HG03039 (cell line): ENCODE measurements around the gene FCHO1.
A peak's percentile ranks its signal among the peaks of the same experiment; 100 is the strongest.

ENCODE experiments used
- ATAC-seq: cut with Tn5 transposase; IDR thresholded peaks from one replicate; pipeline ENCODE4 v1.9.1; 2021; ENCODE audit warnings: mild to moderate bottlenecking, moderate library complexity; ENCODE audit not compliant: unreplicated experiment

The FCHO1 gene, protein sequence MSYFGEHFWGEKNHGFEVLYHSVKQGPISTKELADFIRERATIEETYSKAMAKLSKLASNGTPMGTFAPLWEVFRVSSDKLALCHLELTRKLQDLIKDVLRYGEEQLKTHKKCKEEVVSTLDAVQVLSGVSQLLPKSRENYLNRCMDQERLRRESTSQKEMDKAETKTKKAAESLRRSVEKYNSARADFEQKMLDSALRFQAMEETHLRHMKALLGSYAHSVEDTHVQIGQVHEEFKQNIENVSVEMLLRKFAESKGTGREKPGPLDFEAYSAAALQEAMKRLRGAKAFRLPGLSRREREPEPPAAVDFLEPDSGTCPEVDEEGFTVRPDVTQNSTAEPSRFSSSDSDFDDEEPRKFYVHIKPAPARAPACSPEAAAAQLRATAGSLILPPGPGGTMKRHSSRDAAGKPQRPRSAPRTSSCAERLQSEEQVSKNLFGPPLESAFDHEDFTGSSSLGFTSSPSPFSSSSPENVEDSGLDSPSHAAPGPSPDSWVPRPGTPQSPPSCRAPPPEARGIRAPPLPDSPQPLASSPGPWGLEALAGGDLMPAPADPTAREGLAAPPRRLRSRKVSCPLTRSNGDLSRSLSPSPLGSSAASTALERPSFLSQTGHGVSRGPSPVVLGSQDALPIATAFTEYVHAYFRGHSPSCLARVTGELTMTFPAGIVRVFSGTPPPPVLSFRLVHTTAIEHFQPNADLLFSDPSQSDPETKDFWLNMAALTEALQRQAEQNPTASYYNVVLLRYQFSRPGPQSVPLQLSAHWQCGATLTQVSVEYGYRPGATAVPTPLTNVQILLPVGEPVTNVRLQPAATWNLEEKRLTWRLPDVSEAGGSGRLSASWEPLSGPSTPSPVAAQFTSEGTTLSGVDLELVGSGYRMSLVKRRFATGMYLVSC

DNA sequence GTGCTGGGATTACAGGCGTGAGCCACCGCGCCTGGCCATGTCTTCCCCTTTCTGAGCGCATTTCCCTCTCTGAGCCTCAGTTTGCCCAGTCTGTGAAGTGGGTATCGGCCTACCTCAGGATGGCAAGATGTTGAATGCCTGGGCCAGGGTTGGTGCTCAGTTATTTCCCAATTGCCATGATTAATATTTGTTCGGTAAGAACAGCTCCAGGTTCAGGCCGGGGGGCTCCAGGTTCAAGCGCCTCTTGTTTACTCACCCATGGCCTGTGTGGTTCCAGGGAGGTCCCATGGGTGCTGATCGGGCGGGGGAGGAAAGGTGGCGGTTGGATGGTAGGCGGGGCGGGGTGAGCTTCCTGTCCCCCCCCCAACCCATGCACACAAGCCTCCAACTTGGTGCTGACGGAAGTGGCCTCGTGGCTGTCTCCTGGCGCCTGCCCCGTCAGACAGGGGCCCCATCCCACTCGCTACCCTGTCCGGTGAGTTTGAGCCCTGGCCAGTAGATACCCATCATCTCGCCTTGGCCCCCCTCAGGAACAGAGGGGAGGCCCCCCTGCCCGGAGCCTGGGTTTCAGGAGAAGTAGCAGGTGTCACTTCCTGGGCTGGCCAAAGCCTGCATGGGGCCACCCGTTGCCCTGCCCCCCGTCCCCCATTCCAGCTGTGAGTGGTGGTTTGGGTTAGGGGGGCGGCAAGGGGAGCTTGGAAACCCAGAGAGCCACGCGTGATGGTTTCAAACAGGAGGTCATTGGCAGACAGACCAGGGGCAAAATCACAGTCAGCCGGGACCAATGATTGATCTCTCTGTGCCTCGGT, at the start of gene FCHO1:
TSS of gene FCHO1 (plus strand) at position 375 of the 809 bp plus-strand sequence. CDS start 3,688 bp downstream, outside the sequence.
- no peak for ATAC-seq

DNA sequence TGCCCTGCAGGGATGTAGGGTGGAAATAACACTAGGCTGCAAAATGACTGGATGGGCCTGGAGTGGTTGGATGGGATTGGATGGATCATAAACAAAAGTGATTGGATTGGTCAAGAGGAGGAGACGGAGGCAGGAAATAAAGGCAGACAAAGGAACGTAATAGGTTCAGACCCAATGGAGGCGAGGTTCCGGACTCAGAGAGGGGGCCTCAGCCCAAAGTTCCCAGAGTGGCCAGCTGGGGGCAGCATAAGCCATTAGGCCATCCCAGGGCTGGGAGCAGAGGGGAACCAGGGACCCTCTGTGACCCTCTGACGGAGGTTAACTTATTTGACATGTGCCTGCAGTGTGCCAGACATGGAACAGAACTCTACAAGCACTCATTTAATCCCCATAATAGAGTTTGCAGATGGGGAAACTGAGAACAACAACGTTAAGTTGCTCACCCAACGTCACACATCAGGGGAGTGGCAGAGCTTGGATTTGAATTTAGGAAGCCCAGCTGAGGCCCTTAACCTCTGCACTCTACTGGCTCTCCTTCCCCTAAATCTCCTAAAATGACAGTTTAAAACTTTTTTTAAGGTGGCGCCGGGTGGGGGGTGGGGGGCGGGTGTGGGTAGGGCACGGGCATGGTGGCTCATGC, 47.3 kb upstream of the FCHO1 start:
- no peak for ATAC-seq

DNA sequence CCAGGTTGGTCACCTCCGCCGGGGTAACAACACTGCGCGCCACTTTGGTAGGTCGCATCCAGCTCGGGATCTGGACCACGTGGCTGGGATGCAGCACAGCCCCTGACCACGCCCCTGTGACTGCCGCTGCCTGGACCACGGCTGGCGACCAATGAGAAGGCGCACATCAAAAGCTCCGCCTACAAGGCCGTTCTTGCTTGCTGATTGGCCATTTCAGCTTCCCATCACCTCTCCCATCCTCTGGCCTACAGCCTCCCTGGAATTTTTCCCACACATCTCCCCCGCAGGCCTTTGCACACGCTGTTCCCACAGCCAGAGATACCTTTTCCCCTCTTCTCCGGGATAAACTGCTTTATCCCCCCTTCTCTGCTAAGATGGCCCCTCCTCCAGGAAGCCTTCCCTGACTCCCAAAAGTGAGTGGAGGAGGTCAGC, 44.5 kb upstream of the FCHO1 start:
- ATAC-seq, result no peak

DNA sequence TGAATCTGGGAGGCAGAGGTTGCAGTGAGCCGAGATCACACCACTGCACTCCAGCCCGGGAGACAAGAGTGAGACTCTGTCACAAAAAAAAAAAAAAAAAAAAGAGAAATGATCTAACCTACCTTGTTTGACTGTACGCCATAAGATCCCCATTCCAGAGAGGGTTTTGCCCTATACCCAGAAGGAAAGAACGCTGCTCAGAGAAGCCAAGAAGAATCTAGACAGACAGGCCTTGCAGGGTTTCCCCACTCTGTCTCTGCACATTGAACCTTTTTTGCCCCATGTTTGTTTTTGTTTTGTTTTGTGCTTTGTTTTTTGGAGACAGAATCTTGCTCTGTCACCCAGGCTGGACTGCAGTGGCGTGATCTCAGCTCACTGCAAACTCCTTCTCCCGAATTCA, 39.4 kb upstream of the FCHO1 start:
- ATAC-seq, result no peak

DNA sequence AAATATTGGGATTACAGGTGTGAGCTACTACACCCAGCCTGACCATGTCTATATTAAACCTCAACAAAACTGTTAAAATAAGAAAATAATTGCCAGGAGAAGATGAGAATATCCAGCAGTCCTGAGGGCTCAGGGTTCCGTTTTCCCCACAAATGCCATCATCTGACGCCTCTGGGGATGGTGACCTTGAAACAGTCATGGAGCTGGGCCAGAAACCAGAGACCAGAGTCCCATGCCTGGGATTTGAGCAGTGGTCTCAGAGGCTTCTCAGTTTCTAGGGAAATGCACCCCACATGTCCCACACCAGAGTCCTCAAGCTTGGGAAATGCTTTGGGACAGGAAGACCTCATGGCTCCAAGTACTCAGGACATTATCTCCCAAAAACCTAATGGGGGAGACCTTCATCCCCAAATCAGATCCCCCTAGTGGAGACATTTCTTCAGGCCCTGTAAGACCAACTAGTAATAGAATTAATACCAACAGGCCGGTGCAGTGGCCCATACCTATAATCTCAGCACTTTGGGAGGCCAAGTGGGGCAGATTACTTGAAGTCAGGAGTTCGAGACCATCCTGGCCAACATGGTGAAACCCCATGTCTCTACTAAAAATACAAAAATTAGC, 34.9 kb upstream of the FCHO1 start:
- no peak for ATAC-seq

DNA sequence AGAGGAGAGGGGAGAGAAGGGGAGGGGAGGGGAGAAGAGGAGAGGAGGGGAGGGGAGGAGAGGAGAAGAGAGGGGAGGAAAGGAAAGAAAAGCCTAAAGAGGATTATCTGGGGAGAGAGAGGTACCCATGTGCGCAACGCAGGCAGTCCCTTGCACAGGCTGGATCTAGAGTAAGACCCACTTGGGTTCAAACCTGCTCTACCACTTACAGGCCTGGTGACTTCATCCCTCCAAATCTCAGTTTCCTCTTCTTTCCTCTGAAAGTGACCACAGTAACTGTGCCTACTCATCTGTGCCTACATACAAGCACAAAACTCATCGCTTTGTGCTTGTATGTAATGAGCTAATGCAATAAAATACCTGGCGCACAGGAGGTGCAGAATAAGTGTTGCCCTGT, 32.7 kb upstream of the FCHO1 start:
- no peak for ATAC-seq

DNA sequence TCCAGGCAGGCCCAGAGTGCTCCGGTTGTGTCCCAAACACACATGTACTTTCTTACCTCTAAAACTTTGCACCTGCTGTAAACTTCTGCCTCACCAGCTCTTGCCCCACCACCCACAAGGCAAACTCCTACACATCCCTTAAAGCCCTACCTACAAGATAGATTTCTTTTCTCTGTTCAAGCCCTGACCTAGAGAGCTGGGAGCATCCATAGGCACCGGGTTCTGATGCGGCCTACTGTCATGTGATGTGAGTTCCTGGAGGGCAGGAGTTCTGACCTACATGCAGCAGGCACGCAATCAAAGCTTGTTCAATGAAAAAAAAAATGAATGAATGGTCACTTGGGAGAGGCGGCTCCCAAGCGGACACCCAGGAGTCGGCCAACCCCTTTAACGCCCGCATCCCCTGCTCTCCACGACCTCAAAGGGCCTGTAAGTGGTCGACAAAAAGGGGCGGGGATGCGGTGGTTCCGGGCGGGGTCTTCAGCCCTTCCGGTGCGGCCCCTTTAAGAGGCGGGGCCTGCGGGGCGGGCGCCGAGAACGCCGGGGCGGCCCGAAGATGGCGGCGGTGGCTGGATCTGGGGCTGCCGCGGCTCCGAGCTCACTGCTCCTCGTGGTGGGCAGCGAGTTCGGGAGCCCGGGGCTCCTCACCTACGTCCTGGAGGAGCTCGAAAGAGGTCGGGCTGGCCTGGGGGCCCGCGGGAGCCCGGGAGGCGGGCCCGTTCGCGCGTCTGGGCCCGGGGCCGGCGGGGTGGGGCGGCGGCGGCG, 32.1 kb upstream of the FCHO1 start, which contains the start of gene MAP1S:
TSS of gene MAP1S (plus strand) at position 534 of the 765 bp plus-strand sequence. CDS start at position 557, 23 bp downstream.
- ATAC-seq, result peak; percentile 69

DNA sequence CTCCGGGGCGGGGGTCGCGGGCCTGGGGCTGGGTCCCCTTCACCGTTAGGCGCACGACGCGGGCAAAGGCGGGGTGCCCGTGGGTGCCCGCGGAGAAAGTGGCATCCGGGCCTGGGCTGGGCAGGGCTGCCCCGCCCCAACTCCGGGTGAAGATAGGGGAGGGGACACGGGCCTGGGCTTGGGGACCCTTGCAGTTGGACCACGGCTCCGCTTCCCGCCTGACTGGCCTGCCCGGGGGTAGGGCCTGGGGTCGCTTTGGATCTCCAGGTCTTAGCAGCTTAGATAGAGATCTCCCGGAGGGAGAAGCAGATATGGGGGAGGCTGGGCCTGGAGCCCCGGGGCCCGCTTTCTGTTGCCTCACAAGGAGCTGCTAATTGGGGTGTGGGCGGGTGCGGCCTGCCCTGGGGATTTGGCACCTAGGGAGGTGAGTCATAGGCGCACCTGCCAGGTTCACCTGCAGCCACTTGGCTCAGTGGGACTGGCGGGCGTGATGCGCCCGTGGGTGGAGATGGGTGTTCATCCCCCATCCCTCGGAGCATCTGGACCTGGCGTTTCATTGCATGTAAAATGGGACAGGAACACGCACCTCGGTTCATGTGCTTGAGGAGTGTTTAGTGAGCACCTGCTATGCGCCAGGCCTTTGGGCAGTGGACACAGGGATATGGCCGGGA, 31.4 kb upstream of the FCHO1 start:
- peak; percentile 12 for ATAC-seq

DNA sequence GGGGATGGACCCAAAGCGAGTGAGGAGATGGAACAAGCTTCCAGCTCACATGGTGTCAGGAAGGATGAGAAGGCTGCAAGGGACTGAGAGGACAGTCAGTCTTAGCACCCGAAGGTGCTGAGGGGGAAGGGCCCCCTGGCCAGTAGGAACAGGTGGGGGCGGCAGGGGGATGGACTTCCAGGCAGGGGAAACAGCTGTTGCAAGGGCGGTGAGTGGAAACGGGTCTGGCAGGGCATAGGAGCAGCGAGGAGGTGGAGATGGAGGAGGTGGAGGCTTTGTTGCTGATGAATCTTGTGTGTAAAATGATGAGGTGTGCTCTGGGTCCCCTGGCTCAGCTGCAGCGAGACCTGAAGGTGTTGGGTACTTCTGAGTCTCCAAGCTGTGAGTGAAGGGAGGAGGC, 30.8 kb upstream of the FCHO1 start:
- no peak for ATAC-seq

DNA sequence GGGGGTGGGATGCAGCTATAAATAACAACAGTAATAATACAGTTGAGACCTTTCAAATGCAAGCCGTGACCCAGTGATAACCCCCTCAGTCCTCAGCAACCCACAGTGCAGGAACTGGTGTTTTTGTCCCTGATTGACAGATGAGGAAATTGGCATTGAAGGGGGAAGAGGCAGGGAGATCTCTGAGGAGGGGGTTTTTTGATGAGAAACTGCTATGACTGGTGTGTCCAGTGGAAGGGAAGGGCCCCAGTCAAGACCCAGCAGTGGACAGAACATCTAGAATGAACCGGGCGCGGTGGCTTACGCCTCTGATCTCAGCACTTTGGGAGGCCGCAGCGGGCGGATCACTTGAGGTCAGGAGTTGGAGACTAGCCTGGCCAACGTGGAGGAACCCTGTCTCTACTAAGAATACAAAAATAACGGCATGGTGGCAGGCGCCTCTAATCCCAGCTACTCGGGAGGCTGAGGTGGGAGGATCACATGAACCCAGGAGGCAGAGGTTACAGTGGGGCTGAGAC, 30.1 kb upstream of the FCHO1 start:
- ATAC-seq, result no peak

DNA sequence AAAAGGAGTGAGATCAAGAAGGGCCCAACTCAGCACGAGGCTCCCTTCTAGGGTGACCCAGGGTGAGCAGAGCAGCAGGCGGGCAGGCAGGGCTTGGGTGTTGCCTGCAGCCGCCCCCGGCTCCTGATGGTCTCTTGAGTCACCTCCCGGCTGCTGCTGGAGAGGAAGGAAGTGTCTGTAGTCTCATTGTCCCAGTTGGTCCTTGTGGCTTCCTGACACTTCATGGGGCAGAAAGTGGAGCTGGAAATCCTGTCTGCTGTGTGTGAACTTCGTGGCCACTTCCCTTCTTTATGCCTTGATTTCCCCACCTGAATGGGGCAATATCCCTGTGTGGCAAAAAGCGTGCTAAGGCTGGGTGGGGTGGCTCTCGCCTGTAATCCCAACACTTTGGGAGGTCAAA, 29.5 kb upstream of the FCHO1 start:
- ATAC-seq, result no peak

DNA sequence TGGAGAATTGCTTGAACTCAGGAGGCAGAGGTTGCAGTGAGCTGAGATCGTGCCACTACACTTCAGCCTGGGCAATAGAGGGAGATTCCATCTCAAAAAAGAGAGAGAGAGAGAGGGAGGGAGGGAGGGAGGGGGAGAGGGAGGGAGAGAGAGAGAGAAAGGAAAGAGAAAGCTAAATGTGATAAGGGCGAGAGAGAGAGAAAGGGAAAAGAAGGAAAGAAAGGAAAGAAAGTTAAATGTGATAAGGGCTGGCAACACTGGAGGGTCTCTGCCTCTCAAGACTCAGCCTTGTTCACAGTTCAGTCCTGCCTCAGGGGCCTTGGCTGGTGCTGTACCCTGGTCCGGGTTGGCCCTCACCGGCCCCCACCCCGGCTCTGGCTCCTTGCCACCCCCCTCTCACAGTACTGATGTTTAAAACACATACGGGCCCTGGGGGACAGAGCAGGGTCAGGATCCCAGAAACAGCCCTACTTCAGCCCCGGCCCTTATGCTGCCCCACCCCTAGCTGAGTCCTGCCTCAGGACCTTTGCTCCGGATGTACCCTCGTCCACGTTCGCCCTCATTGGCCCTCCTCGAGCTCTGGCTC, 28.5 kb upstream of the FCHO1 start:
- no peak for ATAC-seq

DNA sequence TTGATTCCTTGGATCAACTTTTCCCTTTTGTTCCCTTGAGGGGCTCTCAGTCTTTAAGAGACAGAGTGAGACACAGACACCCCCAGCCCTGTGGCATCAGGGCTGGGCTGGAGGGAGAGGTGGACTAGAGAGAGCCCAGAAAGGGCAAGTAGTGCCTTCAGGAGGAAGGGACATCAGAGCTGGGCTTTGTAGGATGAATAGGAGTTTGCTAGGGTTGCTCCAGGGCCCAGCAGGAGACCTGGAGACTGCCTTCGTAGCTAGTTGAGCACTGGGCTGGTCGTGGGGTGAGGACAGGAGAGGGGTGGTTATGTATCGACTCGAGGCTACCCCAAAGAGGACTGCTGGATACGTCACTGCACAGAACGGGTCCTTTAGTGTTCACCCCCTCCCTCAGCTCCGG, 26.6 kb upstream of the FCHO1 start:
- no peak for ATAC-seq

DNA sequence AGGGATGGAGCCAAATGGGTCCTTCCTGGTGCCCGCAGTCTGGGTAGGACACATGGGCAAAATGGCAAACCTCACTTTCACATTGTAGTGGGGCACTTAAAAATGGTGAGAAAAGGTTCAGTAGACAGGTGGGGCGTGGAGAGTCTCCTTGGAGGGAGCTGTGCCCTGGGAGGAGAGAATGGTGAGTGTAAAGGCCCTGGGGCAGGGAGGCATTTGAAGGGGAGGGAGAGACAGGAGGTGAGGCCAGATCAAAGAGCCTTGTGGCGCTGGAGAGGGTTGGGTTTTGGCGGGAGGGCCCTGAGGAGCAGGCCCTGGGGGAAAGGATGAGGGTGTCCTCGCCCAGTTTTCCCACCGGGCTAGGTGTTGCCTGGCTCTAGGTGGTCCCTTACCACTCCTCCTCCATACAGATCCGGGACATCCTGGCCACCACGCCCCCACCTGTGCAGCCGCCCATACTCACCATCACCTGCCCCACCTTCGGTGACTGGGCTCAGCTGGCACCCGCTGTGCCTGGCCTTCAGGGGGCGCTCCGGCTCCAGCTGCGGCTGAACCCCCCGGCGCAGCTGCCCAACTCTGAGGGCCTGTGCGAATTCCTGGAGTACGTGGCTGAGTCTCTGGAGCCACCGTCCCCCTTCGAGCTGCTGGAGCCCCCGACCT, 25.7 kb upstream of the FCHO1 start:
- no peak for ATAC-seq

DNA sequence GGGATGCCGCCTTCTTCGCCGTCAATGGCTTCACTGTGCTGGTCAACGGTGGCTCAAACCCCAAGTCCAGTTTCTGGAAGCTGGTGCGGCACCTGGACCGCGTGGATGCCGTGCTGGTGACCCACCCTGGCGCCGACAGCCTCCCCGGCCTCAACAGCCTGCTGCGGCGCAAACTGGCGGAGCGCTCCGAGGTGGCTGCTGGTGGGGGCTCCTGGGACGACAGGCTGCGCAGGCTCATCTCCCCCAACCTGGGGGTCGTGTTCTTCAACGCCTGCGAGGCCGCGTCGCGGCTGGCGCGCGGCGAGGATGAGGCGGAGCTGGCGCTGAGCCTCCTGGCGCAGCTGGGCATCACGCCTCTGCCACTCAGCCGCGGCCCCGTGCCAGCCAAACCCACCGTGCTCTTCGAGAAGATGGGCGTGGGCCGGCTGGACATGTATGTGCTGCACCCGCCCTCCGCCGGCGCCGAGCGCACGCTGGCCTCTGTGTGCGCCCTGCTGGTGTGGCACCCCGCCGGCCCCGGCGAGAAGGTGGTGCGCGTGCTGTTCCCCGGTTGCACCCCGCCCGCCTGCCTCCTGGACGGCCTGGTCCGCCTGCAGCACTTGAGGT, 25.0 kb upstream of the FCHO1 start:
- no peak for ATAC-seq

DNA sequence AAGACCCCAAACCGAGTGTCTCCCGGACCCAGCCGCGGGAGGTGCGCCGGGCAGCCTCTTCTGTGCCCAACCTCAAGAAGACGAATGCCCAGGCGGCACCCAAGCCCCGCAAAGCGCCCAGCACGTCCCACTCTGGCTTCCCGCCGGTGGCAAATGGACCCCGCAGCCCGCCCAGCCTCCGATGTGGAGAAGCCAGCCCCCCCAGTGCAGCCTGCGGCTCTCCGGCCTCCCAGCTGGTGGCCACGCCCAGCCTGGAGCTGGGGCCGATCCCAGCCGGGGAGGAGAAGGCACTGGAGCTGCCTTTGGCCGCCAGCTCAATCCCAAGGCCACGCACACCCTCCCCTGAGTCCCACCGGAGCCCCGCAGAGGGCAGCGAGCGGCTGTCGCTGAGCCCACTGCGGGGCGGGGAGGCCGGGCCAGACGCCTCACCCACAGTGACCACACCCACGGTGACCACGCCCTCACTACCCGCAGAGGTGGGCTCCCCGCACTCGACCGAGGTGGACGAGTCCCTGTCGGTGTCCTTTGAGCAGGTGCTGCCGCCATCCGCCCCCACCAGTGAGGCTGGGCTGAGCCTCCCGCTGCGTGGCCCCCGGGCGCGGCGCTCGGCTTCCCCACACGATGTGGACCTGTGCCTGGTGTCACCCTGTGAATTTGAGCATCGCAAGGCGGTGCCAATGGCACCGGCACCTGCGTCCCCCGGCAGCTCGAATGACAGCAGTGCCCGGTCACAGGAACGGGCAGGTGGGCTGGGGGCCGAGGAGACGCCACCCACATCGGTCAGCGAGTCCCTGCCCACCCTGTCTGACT, 24.1 kb upstream of the FCHO1 start:
- ATAC-seq, result no peak
